K562 (cell line): Measurements from ENCODE around the gene PKD1.

ENCODE experiments used
- CAMTA2 ChIP-seq: fragments of 250-450 bp; sonication (Bioruptor Pico); conservative IDR thresholded peaks from 2 replicates; pipeline ENCODE4 v1.5.1; 2022
- CHD2 ChIP-seq: IDR thresholded peaks from 2 replicates; pipeline ENCODE4 v1.6.1; 2011; ENCODE audit warnings: low read depth, low read length
- CTCF ChIP-seq, 3 experiments: IDR thresholded peaks in 2 of 3; conservative IDR thresholded peaks in 1 of 3; 2 replicates each; pipeline ENCODE4 v1.5.1; 2011 to 2012; ENCODE audit warnings: low read length in 3 of 3, mild to moderate bottlenecking in 3 of 3, control low read depth in 2 of 3, improper control_type of control experiment in 1 of 3, inconsistent platforms in 1 of 3, low read depth in 1 of 3, mixed read lengths in 1 of 3, moderate library complexity in 1 of 3; ENCODE audit not compliant: insufficient read depth in 2 of 3
- HNRNPUL1 ChIP-seq: fragments of 200-400 bp; formaldehyde crosslinking; IDR thresholded peaks from 2 replicates; pipeline ENCODE4 v1.6.1; 2017; ENCODE audit warnings: low read length
- TAF15 ChIP-seq: fragments of 200-400 bp; formaldehyde crosslinking; IDR thresholded peaks from 2 replicates; pipeline ENCODE4 v1.6.1; 2017; ENCODE audit warnings: mild to moderate bottlenecking, low read depth, low read length, moderate library complexity
- TFAM ChIP-seq: fragments of 250-450 bp; sonication (Bioruptor Pico); conservative IDR thresholded peaks from 2 replicates; pipeline ENCODE4 v1.5.0; 2021; ENCODE audit warnings: mild to moderate bottlenecking, moderate library complexity
- ZNF398 ChIP-seq: fragments of 250-450 bp; sonication (Bioruptor Pico); IDR thresholded peaks from 2 replicates; pipeline ENCODE4 v1.8.0; 2021; ENCODE audit warnings: moderate library complexity, mild to moderate bottlenecking, inconsistent platforms

DNA sequence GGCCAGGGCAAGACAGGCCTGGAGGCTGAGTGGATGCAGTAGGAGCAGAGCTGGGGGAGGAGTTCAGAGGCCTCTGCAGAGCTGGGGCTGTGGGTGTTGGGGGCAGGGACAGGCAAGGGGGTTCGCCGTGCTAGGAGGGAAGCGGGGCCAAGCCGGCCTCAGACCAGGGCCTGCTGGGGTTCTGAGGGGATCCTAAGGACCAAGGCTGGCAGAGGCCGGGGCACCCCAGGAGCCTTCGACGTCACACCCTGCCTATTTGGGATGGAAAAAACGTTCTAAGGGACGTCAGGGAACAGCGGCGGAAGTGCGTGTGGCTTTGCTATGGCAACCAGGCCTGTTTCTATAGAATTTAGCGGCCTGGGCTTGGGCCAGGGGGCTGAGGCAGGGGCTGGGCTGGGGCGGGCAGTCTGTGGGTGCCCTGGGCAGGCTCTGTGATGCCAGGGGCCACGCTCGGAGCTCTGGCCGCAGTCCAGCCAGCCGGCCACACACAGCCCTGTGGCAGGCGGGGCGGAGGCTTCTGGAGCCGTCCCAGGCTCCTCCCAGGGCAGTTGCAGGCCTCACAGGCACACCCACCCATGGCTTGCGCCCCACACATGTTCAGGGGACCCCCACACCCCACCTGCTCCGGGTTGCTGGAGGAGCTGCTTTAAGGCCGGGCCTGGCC lies 23.6 kb upstream of the PKD1 start:
- TF ChIP-seq TFAM (CRISPR knock-in tag) (no peak), TAF15 (no peak), ZNF398 (no peak), CTCF (IDR thresholded peaks at IDR 0.05 in 2 of 3, conservative IDR thresholded peaks at IDR 0.05 in 1 of 3; ENCODE audit: insufficient read depth in 2 of 3, low read depth in 1 of 3, low read length in 3 of 3) (no peak), HNRNPUL1 (no peak), CAMTA2 (CRISPR knock-in tag) (no peak), CHD2 (no peak)
